Smooth muscle cell (in vitro differentiated cells): ENCODE data around the gene GCH1. TPM values are rescaled to one million over a fixed set of nuclear protein-coding genes. Genes with fewer than 3 reads are reported as not detected.

Source experiments
- DNase-seq: peaks from one replicate; lab custom pipeline; 2025; ENCODE audit not compliant: unreplicated experiment; lab: John Stamatoyannopoulos, UW
- H2AFZ ChIP-seq: fragments of 200-600 bp; sonication (generic); 2 replicates; pipeline ENCODE4 v1.6.0; 2016; ENCODE audit warnings: antibody characterized with exemption, low read depth, mild to moderate bottlenecking
- H3F3A ChIP-seq: fragments of 200-600 bp; sonication (generic); 2 replicates; pipeline ENCODE4 v1.6.0; 2017; ENCODE audit warnings: antibody characterized with exemption, low read depth
- H3K27ac ChIP-seq: fragments of 200-600 bp; sonication (generic); 2 replicates; pipeline ENCODE4 v1.5.1; 2016; ENCODE audit warnings: low read depth, mild to moderate bottlenecking
- H3K27me3 ChIP-seq: fragments of 200-600 bp; sonication (generic); 2 replicates; pipeline ENCODE4 v1.6.1; 2016; ENCODE audit warnings: low read depth, mild to moderate bottlenecking
- H3K36me3 ChIP-seq: fragments of 200-600 bp; sonication (generic); 2 replicates; pipeline ENCODE4 v1.5.1; 2016; ENCODE audit warnings: low read depth
- H3K4me1 ChIP-seq: fragments of 200-600 bp; sonication (generic); 2 replicates; pipeline ENCODE4 v1.5.1; 2016; ENCODE audit warnings: low read depth
- H3K4me2 ChIP-seq: fragments of 200-600 bp; sonication (generic); 2 replicates; pipeline ENCODE4 v1.6.0; 2016; ENCODE audit warnings: mild to moderate bottlenecking
- H3K4me3 ChIP-seq: fragments of 200-600 bp; sonication (generic); 2 replicates; pipeline ENCODE4 v1.5.1; 2016; ENCODE audit warnings: mild to moderate bottlenecking
- H3K79me2 ChIP-seq: fragments of 200-600 bp; sonication (generic); 2 replicates; pipeline ENCODE4 v1.6.0; 2016; ENCODE audit warnings: low read depth, mild to moderate bottlenecking
- H3K9ac ChIP-seq: fragments of 200-600 bp; sonication (generic); 2 replicates; pipeline ENCODE4 v1.6.0; 2016; ENCODE audit warnings: low read depth
- H3K9me3 ChIP-seq: fragments of 200-600 bp; sonication (generic); replicated peaks from 2 replicates; pipeline ENCODE4 v1.5.1; 2016; ENCODE audit warnings: low read depth
- H4K20me1 ChIP-seq: fragments of 200-600 bp; sonication (generic); 2 replicates; pipeline ENCODE4 v1.6.0; 2016; ENCODE audit warnings: low read depth
- WGBS: methylation state at CpG from one replicate; pipeline ENCODE4 v1.1.7; 2016; ENCODE audit warnings: low lambda C conversion rate; 5-methylcytosine and 5-hydroxymethylcytosine counted together
- polyA plus RNA-seq: library from polyadenylated mRNA; unstranded; fragments of >200 nt; fragmentation: Nextera tagmentation; extraction: Ambion mirVana; gene quantifications from 2 replicates; pipeline ENCODE4 v1.2.1, GENCODE V29; 2016
- total RNA-seq: library from RNA; depleted of rRNA; stranded (reverse); fragments of >200 nt; gene quantifications from 2 replicates; pipeline ENCODE4 v1.2.3, GENCODE V29; 2014
- TF ChIP-seq, protein P1 (sequence below): fragments of 200-600 bp; sonication (generic); IDR thresholded peaks from 2 replicates; pipeline ENCODE4 v1.5.1; 2017; ENCODE audit warnings: borderline replicate concordance, mild to moderate bottlenecking, antibody characterized with exemption; ENCODE audit not compliant: insufficient read depth, poor library complexity, severe bottlenecking

GCH1 gene
- total and polyA plus RNA-seq, 2 experiments from 2014 or later = 0.70 to 2.1 TPM

- Histone ChIP-seq H3K36me3 (no peaks in the 10 kb centered on the region), H3K4me1 (no peaks in the 10 kb centered on the region), H3K79me2 (no peaks in the 10 kb centered on the region), H3K4me3 (no peak overlapping the region), H3K9me3 (no peaks in the 10 kb centered on the region), H3K9ac (no peak overlapping the region), H3K4me2 (no peak overlapping the region), H3K27me3 (no peaks in the 10 kb centered on the region), H3K27ac (no peak overlapping the region), H3F3A (no peaks in the 10 kb centered on the region), H4K20me1 (no peaks in the 10 kb centered on the region), H2AFZ (no peak overlapping the region)
- TF ChIP-seq, protein P1, sequence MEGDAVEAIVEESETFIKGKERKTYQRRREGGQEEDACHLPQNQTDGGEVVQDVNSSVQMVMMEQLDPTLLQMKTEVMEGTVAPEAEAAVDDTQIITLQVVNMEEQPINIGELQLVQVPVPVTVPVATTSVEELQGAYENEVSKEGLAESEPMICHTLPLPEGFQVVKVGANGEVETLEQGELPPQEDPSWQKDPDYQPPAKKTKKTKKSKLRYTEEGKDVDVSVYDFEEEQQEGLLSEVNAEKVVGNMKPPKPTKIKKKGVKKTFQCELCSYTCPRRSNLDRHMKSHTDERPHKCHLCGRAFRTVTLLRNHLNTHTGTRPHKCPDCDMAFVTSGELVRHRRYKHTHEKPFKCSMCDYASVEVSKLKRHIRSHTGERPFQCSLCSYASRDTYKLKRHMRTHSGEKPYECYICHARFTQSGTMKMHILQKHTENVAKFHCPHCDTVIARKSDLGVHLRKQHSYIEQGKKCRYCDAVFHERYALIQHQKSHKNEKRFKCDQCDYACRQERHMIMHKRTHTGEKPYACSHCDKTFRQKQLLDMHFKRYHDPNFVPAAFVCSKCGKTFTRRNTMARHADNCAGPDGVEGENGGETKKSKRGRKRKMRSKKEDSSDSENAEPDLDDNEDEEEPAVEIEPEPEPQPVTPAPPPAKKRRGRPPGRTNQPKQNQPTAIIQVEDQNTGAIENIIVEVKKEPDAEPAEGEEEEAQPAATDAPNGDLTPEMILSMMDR = no peak
- no peak for DNase-seq
- WGBS = 96% methylated on average over 9 of the region's 9 CpGs
These were observed 42.2 kb upstream of the GCH1 start for GRCh38 chr14:54944737-54945391.

- H3K27me3 ChIP-seq = no peaks in the 10 kb centered on the region
- DNase-seq = no peak
- no peaks in the 10 kb centered on the region for H4K20me1 ChIP-seq
- no peak overlapping the region for H3K4me2 ChIP-seq
- H3F3A ChIP-seq = no peaks in the 10 kb centered on the region
- WGBS = 97% methylated on average over 4 of the region's 4 CpGs
- no peak overlapping the region for H3K9ac ChIP-seq
- TF ChIP-seq, protein P1 = no peak
- H2AFZ ChIP-seq = no peak overlapping the region
- no peak overlapping the region for H3K4me3 ChIP-seq
- no peak overlapping the region for H3K27ac ChIP-seq
- H3K79me2 ChIP-seq = no peaks in the 10 kb centered on the region
- H3K4me1 ChIP-seq = no peaks in the 10 kb centered on the region
- no peaks in the 10 kb centered on the region for H3K9me3 ChIP-seq
- no peaks in the 10 kb centered on the region for H3K36me3 ChIP-seq
These were observed 40.3 kb upstream of the GCH1 start for GRCh38 chr14:54942913-54943312.

DNA sequence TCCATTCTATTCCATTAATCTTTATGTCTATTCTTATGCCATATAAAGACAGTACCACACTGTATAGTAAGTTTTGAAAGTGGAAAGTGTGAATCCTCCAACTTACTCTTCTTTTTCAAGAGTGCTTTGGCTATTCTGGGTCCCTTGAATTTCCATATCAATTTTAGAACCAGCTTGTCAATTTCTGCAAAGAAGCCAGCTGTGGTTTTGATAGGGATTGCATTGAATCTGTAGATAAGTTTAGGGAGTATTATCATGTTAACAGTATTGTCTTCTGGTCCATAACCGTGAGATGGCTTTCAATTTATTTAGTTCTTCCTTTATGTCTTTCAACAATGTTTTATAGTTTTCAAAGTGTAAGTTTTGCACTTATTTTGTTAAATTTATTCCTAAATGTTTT, 34.2 kb upstream of the GCH1 start:
- TF ChIP-seq, protein P1 = no peak

DNA sequence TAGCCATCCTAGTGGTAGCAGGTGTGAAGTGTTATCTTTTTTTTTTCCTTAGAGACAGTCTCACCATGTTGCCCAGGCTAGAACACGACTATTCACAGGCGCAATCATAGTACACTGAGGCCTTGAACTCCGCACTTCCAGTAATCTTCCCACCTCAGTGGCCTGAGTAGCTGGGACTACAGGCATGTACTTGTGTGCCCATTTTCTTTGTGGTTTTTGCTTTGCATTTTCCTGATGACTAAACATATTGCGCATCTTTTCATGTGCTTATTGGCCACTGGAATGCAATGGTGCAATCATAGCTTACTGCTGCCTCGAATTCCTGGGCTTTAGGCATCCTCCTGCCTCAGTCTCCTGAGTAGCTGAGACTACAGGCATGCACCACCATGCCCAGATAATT, 33.3 kb upstream of the GCH1 start:
- Histone ChIP-seq H3K4me1 (no peaks in the 10 kb centered on the region), H3K4me3 (no peak overlapping the region), H3K9ac (no peak overlapping the region), H3K27ac (no peak overlapping the region), H3K9me3 (no peaks in the 10 kb centered on the region), H3K36me3 (no peaks in the 10 kb centered on the region), H3F3A (no peaks in the 10 kb centered on the region), H3K4me2 (no peak overlapping the region), H4K20me1 (no peaks in the 10 kb centered on the region), H2AFZ (no peak overlapping the region), H3K79me2 (no peaks in the 10 kb centered on the region), H3K27me3 (no peaks in the 10 kb centered on the region)
- TF ChIP-seq, protein P1 = no peak
- no peak for DNase-seq
- 89% methylated on average over 5 of the region's 5 CpGs for WGBS

More for the DNA sequence above, 34.2 kb upstream of the GCH1 start:
- Histone ChIP-seq H3K27ac (no peak overlapping the region), H3K9ac (no peak overlapping the region), H3F3A (no peaks in the 10 kb centered on the region), H4K20me1 (no peaks in the 10 kb centered on the region), H3K4me2 (no peak overlapping the region), H3K79me2 (no peaks in the 10 kb centered on the region), H3K36me3 (no peaks in the 10 kb centered on the region), H3K9me3 (no peaks in the 10 kb centered on the region), H3K4me3 (no peak overlapping the region), H3K27me3 (no peaks in the 10 kb centered on the region), H3K4me1 (no peaks in the 10 kb centered on the region), H2AFZ (no peak overlapping the region)
- WGBS = 96% methylated on average over 1 of the region's 1 CpG
- no peak for DNase-seq
